Liver (tissue), 9 donors: ENCODE measurements around the gene DMXL2. TPM values are rescaled to one million over a fixed set of nuclear protein-coding genes. Genes with fewer than 3 reads are reported as not detected.

ENCODE experiments used
- DNase-seq: peaks from one replicate; pipeline ENCODE4 v3.0.0-alpha.2; 2017; ENCODE audit warnings: low spot score
- H3K27ac ChIP-seq, 2 donors: one replicate each; pipeline ENCODE4 v1.7.0; 2013; ENCODE audit warnings: inconsistent platforms in 2 of 2, low read length in 2 of 2, control low read depth in 1 of 2, low read depth in 1 of 2, mild to moderate bottlenecking in 1 of 2
- H3K27me3 ChIP-seq, 4 donors: one replicate each; pipeline versions ENCODE4 v1.6.1 to v1.7.0; 2013; ENCODE audit warnings: low read length in 3 of 4, inconsistent platforms in 1 of 4, mild to moderate bottlenecking in 1 of 4, moderate library complexity in 1 of 4; ENCODE audit not compliant: control insufficient read depth in 4 of 4, insufficient read depth in 4 of 4
- H3K36me3 ChIP-seq, 4 donors: one replicate each; pipeline versions ENCODE4 v1.6.1 to v1.7.0; 2013; ENCODE audit warnings: low read length in 3 of 4, mild to moderate bottlenecking in 3 of 4, low read depth in 1 of 4, moderate library complexity in 1 of 4; ENCODE audit not compliant: control insufficient read depth in 4 of 4, insufficient read depth in 3 of 4
- H3K4me1 ChIP-seq, 4 donors: one replicate each; pipeline versions ENCODE4 v1.6.1 to v1.7.0; 2013; ENCODE audit warnings: low read length in 3 of 4, mild to moderate bottlenecking in 3 of 4, moderate library complexity in 1 of 4; ENCODE audit not compliant: control insufficient read depth in 4 of 4, insufficient read depth in 4 of 4
- H3K4me3 ChIP-seq, 3 donors: one replicate each; pipeline versions ENCODE4 v1.6.1 to v1.7.0; 2013; ENCODE audit warnings: low read length in 3 of 3, control low read depth in 1 of 3, low read depth in 1 of 3, mild to moderate bottlenecking in 1 of 3
- H3K9ac ChIP-seq, 2 donors: one replicate each; pipeline ENCODE4 v1.7.0; 2013; ENCODE audit warnings: low read length in 2 of 2, mild to moderate bottlenecking in 2 of 2, moderate library complexity in 2 of 2, control low read depth in 1 of 2, low read depth in 1 of 2
- H3K9me3 ChIP-seq, 4 donors: one replicate each; pipeline versions ENCODE4 v1.6.1 to v1.7.0; 2013; ENCODE audit warnings: low read length in 3 of 4; ENCODE audit not compliant: control insufficient read depth in 4 of 4
- EGR1 ChIP-seq, 2 donors: IDR thresholded peaks; 2 replicates each; pipeline ENCODE4 v1.6.1; 2016 to 2018; ENCODE audit warnings: antibody characterized with exemption in 2 of 2, low read depth in 2 of 2
- FOXA1 ChIP-seq: IDR thresholded peaks from 2 replicates; pipeline ENCODE4 v1.6.1; 2016; ENCODE audit warnings: antibody characterized with exemption
- GABPA ChIP-seq, 2 donors: IDR thresholded peaks in 1 of 2; conservative IDR thresholded peaks in 1 of 2; 2 replicates each; pipeline ENCODE4 v1.6.1; 2016; ENCODE audit warnings: antibody characterized with exemption in 2 of 2, mild to moderate bottlenecking in 1 of 2, moderate library complexity in 1 of 2
- HNF4G ChIP-seq: IDR thresholded peaks from 2 replicates; pipeline ENCODE4 v1.6.1; 2016; ENCODE audit warnings: antibody characterized with exemption
- JUND ChIP-seq, 2 donors: IDR thresholded peaks; 2 replicates each; pipeline ENCODE4 v1.6.1; 2016; ENCODE audit warnings: antibody characterized with exemption in 2 of 2
- NR2F2 ChIP-seq: IDR thresholded peaks from 2 replicates; pipeline ENCODE4 v1.6.1; 2016; ENCODE audit warnings: antibody characterized with exemption
- RAD21 ChIP-seq, 2 donors: IDR thresholded peaks; 2 replicates each; pipeline ENCODE4 v1.6.1; 2016; ENCODE audit warnings: antibody characterized with exemption in 2 of 2, mild to moderate bottlenecking in 2 of 2
- RXRA ChIP-seq, 2 donors: IDR thresholded peaks; 2 replicates each; pipeline ENCODE4 v1.6.1; 2017 to 2018; ENCODE audit warnings: antibody characterized with exemption in 2 of 2, mild to moderate bottlenecking in 1 of 2
- SP1 ChIP-seq: IDR thresholded peaks from 2 replicates; pipeline ENCODE4 v1.6.1; 2018; ENCODE audit warnings: antibody characterized with exemption, mild to moderate bottlenecking
- YY1 ChIP-seq: IDR thresholded peaks from 2 replicates; pipeline ENCODE4 v1.6.1; 2016; ENCODE audit warnings: antibody characterized with exemption, mild to moderate bottlenecking
- ZBTB33 ChIP-seq: IDR thresholded peaks from 2 replicates; pipeline ENCODE4 v1.6.1; 2016; ENCODE audit warnings: antibody characterized with exemption
- WGBS: extraction: QIAGEN DNeasy Blood & Tissue Kit; methylation state at CpG from one replicate; pipeline ENCODE4 v1.1.7; 2013; 5-methylcytosine and 5-hydroxymethylcytosine counted together
- polyA plus RNA-seq, 2 donors: library from polyadenylated mRNA; stranded (reverse) in 1 of 2; unstranded in 1 of 2; fragments of 200-250 nt in 1 of 2; fragments of >200 nt in 1 of 2; fragmentation: Nextera tagmentation in 1 of 2; extraction: Ambion mirVana in 1 of 2; gene quantifications; one replicate each; pipeline versions ENCODE4 v1.2.1 to v1.2.3, GENCODE V29; 2013 to 2015
- total RNA-seq, 2 donors: library from RNA; depleted of rRNA; stranded (reverse); fragments of >200 nt; gene quantifications; one replicate each; pipeline ENCODE4 v1.2.3, GENCODE V29; 2014
- TF ChIP-seq, protein P1 (sequence below): IDR thresholded peaks from 2 replicates; pipeline ENCODE4 v1.6.1; 2016; ENCODE audit warnings: antibody characterized with exemption
- TF ChIP-seq, protein P2 (sequence below): fragments of 150-350 bp; IDR thresholded peaks from 2 replicates; pipeline ENCODE4 v1.5.1; 2017; ENCODE audit warnings: improper control_type of control experiment, low read depth, low read length; ENCODE audit not compliant: missing input control
- donor health status: healthy.
- donor health status: healthy.
- donor health status: healthy.
- donor health status: healthy.
- donor health status: healthy.

Gene DMXL2
- total and polyA plus RNA-seq, 4 donors = 3.4 to 58.5 (median 17.6) TPM

DNA sequence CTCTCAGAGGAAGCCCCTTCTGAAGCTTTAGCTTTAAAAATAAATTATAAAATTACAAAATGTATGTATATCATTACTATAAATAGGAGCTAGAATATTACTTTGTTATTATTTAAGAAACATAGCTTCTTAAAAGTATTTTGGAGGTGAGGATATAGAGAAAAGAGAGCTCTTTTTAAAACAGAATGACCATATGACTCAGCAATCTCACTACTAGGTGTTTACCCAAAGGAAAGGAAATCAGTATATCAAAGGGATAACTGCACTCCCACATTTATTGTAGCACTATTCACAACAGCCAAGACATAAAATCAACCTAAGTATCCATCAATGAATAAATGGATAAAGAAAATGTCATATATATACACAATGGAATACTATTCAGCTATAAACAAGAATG lies 119.6 kb downstream of the DMXL2 start:
- no peak overlapping the region for H3K4me3 ChIP-seq
- no peaks in the 10 kb centered on the region for H3K4me1 ChIP-seq
- peaks cover 0 to 3% (median 0%) of the 10 kb centered on the region in 4 donors for H3K36me3 ChIP-seq
- H3K9me3 ChIP-seq = no peaks in the 10 kb centered on the region
- no peak for DNase-seq
- H3K27ac ChIP-seq = no peak overlapping the region
- H3K27me3 ChIP-seq = no peaks in the 10 kb centered on the region
- no peak overlapping the region for H3K9ac ChIP-seq
- TF ChIP-seq, protein P1, sequence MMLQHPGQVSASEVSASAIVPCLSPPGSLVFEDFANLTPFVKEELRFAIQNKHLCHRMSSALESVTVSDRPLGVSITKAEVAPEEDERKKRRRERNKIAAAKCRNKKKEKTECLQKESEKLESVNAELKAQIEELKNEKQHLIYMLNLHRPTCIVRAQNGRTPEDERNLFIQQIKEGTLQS = no peak
- TF ChIP-seq EGR1 (IDR thresholded peaks at IDR 0.05; ENCODE audit: low read depth in 2 of 2) = no peak
- TF ChIP-seq RXRA (IDR thresholded peaks at IDR 0.05) = no peak
- TF ChIP-seq GABPA (IDR thresholded peaks at IDR 0.05 in 1 of 2, conservative IDR thresholded peaks at IDR 0.05 in 1 of 2) = no peak
- no peak for TF ChIP-seq NR2F2
- TF ChIP-seq FOXA1 = no peak
- no peak for TF ChIP-seq ZBTB33
- TF ChIP-seq SP1 = no peak
- no peak for TF ChIP-seq YY1
- TF ChIP-seq, protein P2, sequence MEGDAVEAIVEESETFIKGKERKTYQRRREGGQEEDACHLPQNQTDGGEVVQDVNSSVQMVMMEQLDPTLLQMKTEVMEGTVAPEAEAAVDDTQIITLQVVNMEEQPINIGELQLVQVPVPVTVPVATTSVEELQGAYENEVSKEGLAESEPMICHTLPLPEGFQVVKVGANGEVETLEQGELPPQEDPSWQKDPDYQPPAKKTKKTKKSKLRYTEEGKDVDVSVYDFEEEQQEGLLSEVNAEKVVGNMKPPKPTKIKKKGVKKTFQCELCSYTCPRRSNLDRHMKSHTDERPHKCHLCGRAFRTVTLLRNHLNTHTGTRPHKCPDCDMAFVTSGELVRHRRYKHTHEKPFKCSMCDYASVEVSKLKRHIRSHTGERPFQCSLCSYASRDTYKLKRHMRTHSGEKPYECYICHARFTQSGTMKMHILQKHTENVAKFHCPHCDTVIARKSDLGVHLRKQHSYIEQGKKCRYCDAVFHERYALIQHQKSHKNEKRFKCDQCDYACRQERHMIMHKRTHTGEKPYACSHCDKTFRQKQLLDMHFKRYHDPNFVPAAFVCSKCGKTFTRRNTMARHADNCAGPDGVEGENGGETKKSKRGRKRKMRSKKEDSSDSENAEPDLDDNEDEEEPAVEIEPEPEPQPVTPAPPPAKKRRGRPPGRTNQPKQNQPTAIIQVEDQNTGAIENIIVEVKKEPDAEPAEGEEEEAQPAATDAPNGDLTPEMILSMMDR = no peak
- no peak for TF ChIP-seq HNF4G

DNA sequence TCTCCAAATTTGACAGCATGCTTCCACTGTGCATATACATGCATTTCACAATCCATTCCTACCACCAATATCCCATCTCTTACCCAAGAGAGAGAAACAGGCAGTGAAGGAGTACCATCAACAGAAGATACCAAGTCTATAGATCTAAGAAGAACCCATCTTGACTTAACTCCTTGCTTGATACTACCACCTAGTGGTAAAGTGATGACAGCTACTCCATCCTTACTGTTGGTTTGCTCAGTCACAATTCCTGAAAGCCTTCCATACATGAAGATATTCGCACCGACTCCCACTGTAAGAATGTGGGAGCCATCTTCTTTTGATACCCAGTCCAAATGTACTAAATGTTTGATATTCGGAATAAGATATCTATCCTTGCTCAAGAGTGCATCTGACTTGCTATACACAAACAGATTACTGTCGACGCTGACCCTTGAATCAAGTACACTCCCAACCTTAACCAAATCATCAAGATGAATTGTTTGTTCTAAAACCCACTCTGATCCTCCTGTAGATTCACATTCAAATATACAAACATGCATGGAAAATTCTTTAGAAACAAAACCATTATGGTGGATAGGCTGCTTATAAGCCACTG lies 123.1 kb downstream of the DMXL2 start:
- Histone ChIP-seq H3K27ac (no peak overlapping the region), H3K4me3 (no peak overlapping the region), H3K9me3 (no peaks in the 10 kb centered on the region), H3K4me1 (peaks cover 0 to 5% (median 4%) of the 10 kb centered on the region in 4 donors), H3K36me3 (no peaks in the 10 kb centered on the region), H3K27me3 (no peaks in the 10 kb centered on the region), H3K9ac (no peak overlapping the region)
- WGBS = 77% methylated on average over 5 of the region's 5 CpGs
- TF ChIP-seq RAD21 (IDR thresholded peaks at IDR 0.05) = peak; percentile 82 to 84
- TF ChIP-seq JUND (IDR thresholded peaks at IDR 0.05) = no peak
- TF ChIP-seq, protein P2 = peak; percentile 54
- DNase-seq = no peak
